ENCODE results near the gene MUC12. TPM values are rescaled to one million over a fixed set of nuclear protein-coding genes. Genes with fewer than 3 reads are reported as not detected.

Gene MUC12
- total and polyA plus RNA-seq, 9 of the 15 experiments (the other 6 are each of a cell fraction or from before 2014, with no cell fraction given) = 0.23 to 1.2 (median 0.79) TPM; not detected in 1

- no peaks in the 10 kb centered on the region for H3K36me3 ChIP-seq (ENCODE audit: control insufficient read depth, insufficient read depth, low read length)
- no peaks in the 10 kb centered on the region for H3K79me2 ChIP-seq (ENCODE audit: control insufficient read depth, insufficient read depth, low read length)
- no peak overlapping the region for H3K4me2 ChIP-seq (ENCODE audit: insufficient read depth, low read length)
- in situ Hi-C loops (cut with MboI) = loop anchor here (5.0 kb wide), 1 partner anchor 166 kb away; no protein-coding TSS in a partner anchor
- ChIA-PET CTCF (ENCODE audit: low intra/inter-chr PET ratio) (interaction anchor here (0.6 to 3.6 kb wide), 5 partner anchors 92 to 231 kb away, joined by 3 to 44 read pairs (median 13); partner anchors contain the start of genes ACHE and EPHB4), POLR2A (interaction anchor here (0.5 to 1.8 kb wide), 6 partner anchors 10 to 362 kb away, joined by 3 to 4 read pairs (median 4); partner anchors contain the start of genes SRRT and UFSP1)
- no peak overlapping the region for H3K27ac ChIP-seq (ENCODE audit: extremely low read depth, low read depth, low read length)
- BruUV-seq (replicated peaks) = no TSS peak
- no peaks in the 10 kb centered on the region for H3K9me3 ChIP-seq (replicated peaks; ENCODE audit: control insufficient read depth, insufficient read depth, low read depth, low read length)
- H3K9me1 ChIP-seq (ENCODE audit: control insufficient read depth, insufficient read depth, low read length) = no peaks in the 10 kb centered on the region
- peaks cover 5 to 30% of the 10 kb centered on the region in 2 experiments; a peak in 3 of 5 replicates for H3K27me3 ChIP-seq (ENCODE audit: control insufficient read depth in 2 of 2, insufficient read depth in 2 of 2, low read length in 2 of 2)
- intact Hi-C loops (cut with micrococcal nuclease) = no loop called here
- no peak overlapping the region for H3K4me3 ChIP-seq
- peaks cover 4% of the 10 kb centered on the region; the same call in 1 of the 2 replicates for H4K20me1 ChIP-seq (replicated peaks; ENCODE audit: control insufficient read depth, insufficient read depth, low read length)
- H3K4me1 ChIP-seq (replicated peaks in 1 of 2; ENCODE audit: control insufficient read depth in 2 of 2, insufficient read depth in 2 of 2, low read length in 2 of 2) = no peaks in the 10 kb centered on the region
- FAIRE-seq = peak; percentile 84
- peak; percentile 92 for ATAC-seq
- H3K9ac ChIP-seq (ENCODE audit: insufficient read depth in 1 of 2, low read depth in 2 of 2, low read length in 2 of 2) = no peak overlapping the region
- H2AFZ ChIP-seq (ENCODE audit: low read depth, low read length) = no peak overlapping the region
- DNase-seq (ENCODE audit: extremely low read depth in 1 of 4, low spot score in 3 of 4) = peak; percentile 80 to 86 (median 84)
- 6% methylated on average over 9 of the region's 9 CpGs for whole genome bisulfite sequencing (ENCODE audit: insufficient coverage, low coverage, missing lambda C conversion rate)
- peak; percentile 98 for TF ChIP-seq MIER1 (IDR thresholded peaks at IDR 0.05; ENCODE audit: low read depth)
- no peak for TF ChIP-seq ZNF778 (CRISPR knock-in tag; IDR thresholded peaks at IDR 0.05)
- TF ChIP-seq SPI1 (IDR thresholded peaks at IDR 0.05; ENCODE audit: borderline replicate concordance, low read depth, low read length) = 0 out of 2 replicates have a peak, but pooled peaks have one; percentile 10
- TF ChIP-seq GTF2A2 (tag; IDR thresholded peaks at IDR 0.05) = no peak
- TF ChIP-seq CBX3 (IDR thresholded peaks at IDR 0.05; ENCODE audit: borderline replicate concordance in 1 of 2, low read length in 2 of 2) = peak in 1 of 2 experiments; percentile 62; a peak in 1 of 3 replicates
- TF ChIP-seq TEAD1 (CRISPR knock-in tag; IDR thresholded peaks at IDR 0.05) = peak; percentile 19 to 40; a peak in 1 of 4 replicates
- TF ChIP-seq ZNF766 (CRISPR knock-in tag; conservative IDR thresholded peaks at IDR 0.05) = peak; percentile 66; the same call in 1 of the 2 replicates
- peak in 1 of 2 experiments; percentile 35; a peak in 1 of 4 replicates for TF ChIP-seq HDAC1 (IDR thresholded peaks at IDR 0.05)
- TF ChIP-seq, protein P1, sequence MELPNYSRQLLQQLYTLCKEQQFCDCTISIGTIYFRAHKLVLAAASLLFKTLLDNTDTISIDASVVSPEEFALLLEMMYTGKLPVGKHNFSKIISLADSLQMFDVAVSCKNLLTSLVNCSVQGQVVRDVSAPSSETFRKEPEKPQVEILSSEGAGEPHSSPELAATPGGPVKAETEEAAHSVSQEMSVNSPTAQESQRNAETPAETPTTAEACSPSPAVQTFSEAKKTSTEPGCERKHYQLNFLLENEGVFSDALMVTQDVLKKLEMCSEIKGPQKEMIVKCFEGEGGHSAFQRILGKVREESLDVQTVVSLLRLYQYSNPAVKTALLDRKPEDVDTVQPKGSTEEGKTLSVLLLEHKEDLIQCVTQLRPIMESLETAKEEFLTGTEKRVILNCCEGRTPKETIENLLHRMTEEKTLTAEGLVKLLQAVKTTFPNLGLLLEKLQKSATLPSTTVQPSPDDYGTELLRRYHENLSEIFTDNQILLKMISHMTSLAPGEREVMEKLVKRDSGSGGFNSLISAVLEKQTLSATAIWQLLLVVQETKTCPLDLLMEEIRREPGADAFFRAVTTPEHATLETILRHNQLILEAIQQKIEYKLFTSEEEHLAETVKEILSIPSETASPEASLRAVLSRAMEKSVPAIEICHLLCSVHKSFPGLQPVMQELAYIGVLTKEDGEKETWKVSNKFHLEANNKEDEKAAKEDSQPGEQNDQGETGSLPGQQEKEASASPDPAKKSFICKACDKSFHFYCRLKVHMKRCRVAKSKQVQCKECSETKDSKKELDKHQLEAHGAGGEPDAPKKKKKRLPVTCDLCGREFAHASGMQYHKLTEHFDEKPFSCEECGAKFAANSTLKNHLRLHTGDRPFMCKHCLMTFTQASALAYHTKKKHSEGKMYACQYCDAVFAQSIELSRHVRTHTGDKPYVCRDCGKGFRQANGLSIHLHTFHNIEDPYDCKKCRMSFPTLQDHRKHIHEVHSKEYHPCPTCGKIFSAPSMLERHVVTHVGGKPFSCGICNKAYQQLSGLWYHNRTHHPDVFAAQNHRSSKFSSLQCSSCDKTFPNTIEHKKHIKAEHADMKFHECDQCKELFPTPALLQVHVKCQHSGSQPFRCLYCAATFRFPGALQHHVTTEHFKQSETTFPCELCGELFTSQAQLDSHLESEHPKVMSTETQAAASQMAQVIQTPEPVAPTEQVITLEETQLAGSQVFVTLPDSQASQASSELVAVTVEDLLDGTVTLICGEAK (IDR thresholded peaks at IDR 0.05) = no peak
- TF ChIP-seq, protein P1 (CRISPR knock-in tag; IDR thresholded peaks at IDR 0.05) = peak; percentile 48
- TF ChIP-seq ZNF41 (CRISPR knock-in tag; conservative IDR thresholded peaks at IDR 0.05) = 0 out of 2 replicates have a peak, but pooled peaks have one; percentile 11
- peak in 1 of 2 experiments; percentile 79; a peak in 2 of 4 replicates for TF ChIP-seq MAZ (CRISPR knock-in tag; conservative IDR thresholded peaks at IDR 0.05 in 1 of 2, IDR thresholded peaks at IDR 0.05 in 1 of 2)
Measured at GRCh38 chr7:101058355-101058754, 89.0 kb downstream of the MUC12 start.

Data from K562 (cell line).